ENCODE measurements around the gene SHLD1.

The SHLD1 gene

GRCh38 chr20:5862703-5863039 lies 112.5 kb downstream of the SHLD1 start:
- no peak for DNase-seq

DNA sequence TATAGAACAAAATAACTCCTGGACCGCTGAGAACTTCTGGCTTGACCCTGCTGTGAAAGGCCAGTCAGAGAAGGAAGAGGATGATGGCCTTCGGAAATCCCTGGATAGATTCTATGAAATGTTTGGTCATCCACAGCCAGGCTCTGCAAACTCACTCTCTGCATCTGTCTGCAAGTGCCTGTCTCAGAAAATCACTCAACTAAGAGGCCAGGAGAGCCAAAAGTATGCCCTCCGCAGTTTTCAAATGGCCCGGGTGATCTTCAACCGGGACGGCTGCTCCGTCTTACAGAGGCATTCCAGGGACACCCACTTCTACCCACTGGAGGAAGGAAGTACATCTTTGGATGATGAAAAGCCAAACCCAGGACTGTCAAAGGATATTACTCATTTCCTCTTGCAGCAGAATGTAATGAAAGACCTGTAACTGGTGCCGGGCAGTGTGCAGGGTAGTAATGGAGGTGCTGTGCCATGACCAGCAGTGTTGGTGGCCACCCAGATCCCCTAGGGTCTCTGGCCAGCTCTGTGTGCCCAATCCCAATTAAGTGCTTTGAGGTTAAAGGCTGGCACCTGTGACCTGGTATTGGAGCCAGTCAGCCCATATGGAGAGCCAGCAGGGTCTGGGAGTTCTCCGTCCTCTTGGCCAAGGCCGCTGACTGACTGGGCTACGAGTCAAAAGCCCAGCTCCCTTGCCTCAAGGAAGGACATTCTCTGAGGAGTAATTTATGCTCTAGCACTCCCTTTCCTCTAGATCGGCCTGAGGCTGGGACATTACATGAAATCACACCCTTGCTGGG lies 113.0 kb downstream of the SHLD1 start:
- DNase-seq, result no peak

DNA sequence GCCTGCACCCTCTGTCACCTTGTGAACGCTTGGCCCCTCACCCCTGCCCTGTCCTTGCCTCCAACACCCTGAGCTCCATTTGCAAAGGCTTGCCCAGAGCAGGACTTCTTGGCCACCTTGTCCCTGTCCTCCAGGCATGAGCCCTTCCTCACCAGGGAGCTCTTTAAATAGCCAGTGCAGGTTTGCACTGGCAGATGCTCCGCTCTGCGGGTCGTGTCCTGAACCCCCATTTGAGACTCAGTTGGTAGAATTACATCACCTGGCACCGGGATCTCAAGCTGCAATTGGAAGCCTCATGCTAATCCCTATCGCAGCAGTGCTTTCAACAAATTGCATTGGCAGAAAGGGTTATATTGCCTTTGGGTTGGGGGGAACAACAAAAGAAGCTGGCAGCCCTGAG lies 114.2 kb downstream of the SHLD1 start:
- no peak for DNase-seq

- DNase-seq, result no peak
These were observed 114.8 kb downstream of the SHLD1 start for GRCh38 chr20:5864873-5865587.

DNA sequence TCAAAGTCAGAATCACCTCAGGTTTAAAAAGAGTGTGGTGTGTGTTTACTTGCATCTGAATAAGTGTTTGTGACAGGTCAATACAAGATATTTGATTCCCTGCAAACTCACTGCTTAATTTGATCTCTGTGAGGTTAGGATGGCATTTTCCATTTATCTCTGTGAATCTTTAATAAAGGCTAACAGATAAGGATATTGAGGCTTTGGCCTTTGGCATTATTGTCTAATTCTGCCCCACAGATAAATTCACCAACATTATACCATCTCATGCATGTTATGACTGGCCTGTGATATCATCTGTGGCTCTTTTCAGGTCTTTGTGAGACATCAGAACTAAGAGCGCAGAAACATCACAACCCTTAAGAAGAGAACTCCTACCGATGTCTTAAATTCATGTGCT lies 115.4 kb downstream of the SHLD1 start:
- DNase-seq, result no peak

GRCh38 chr20:5870568-5870981 lies 120.4 kb downstream of the SHLD1 start:
- DNase-seq, result no peak

- DNase-seq, result no peak
These were observed 121.5 kb downstream of the SHLD1 start for GRCh38 chr20:5871459-5872410.

GRCh38 chr20:5877128-5877527 lies 126.9 kb downstream of the SHLD1 start:
- no peak for DNase-seq

- DNase-seq, result no peak
These were observed 130.1 kb downstream of the SHLD1 start for GRCh38 chr20:5880326-5880725.

DNA sequence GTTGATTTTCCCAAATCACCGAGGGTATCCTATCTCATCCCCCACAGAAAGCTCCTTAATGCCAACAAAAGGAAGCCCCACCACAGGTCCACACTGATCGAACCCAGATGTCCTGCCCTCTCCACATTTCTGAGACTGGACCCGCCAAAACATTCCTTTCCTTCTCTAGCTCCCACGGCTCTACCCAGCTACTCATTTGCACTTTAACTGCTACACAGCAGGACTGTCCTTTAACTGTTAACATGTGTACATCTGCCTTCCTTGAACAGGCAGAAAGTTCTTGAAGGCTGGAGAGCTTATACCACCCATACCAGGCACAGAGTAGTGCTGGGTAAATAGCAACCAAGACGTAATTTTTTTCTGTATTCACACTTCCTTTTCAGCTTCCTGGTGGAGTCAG lies 131.5 kb downstream of the SHLD1 start:
- no peak for DNase-seq

GRCh38 chr20:5882166-5882565 lies 132.0 kb downstream of the SHLD1 start:
- DNase-seq, result no peak

DNA sequence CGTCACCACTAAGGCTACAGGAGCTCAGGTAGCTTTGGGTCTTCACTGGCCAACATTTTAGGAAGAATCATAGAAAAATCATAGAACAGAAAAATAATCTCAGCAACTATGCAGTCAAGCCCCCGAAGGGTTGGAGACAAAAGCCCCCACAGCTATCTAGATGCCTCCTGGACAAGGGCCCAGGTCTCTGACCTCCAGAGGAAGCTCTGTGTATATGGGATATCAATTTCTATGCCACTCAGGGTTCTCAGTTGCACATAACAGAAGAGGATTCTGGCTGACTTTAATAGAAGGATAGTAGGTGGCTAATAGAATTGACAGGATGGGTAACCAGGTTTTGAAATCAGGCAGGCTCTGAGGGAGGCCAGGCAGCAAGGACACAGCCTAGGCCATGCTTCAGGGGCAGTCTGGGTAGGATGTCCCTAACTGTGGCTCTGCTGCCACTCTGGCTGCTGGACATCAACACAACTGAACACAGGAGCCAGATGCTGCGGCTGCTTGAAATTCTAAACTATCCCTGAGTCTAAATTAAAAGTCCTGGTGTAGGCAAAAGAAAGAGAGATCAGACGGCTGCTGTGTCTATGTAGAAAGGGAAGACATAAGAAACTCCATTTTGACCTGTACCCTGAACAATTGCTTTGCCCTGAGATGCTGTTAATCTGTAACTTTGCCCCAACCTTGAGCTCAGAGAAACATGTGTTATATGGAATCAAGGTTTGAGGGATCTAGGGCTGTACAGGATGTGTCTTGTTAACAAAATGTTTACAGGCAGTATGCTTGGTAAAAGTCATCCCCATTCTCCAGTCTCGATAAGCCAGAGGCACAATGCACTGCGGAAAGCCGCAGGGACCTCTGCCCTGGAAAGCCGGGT lies 134.5 kb downstream of the SHLD1 start:
- no peak for DNase-seq

DNA sequence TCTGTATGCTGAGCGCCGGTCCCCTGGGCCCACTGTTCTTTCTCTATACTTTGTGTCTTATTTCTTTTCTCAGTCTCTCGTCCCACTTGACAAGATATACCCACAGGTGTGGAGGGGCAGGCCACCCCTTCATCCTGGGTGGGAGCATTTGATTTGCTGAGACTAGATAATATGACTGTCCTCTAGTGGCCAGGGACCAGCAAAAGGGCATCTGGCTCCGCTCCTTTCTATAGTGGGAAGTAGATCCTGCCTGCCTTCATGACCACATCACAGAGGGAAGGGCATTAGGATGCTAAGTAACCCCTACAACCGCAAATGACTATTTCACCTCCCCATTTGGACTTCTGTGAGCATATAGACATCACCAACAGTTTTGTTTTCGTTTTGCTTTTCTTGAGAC lies 135.7 kb downstream of the SHLD1 start:
- no peak for DNase-seq

GRCh38 chr20:5886788-5887187 lies 136.6 kb downstream of the SHLD1 start:
- DNase-seq, result no peak

GRCh38 chr20:5887386-5887785 lies 137.2 kb downstream of the SHLD1 start:
- no peak for DNase-seq

DNA sequence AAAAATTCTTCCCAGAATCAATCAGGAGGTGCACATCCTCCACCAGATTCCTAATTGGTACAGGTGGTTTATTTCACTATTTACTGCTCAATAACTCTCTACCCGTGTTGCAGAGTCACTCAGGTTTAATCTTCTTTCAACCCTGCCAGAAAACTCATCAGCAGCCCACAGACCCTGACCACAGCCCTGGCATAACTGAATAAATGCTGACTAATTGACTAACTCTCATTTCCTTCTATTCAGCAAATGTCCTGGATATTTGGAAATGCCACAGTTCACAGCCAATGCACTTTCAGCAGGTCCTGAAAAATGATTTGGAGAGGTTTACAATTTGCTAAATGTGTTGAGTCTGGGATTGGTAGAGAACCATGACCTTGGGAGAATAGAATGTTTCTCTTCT lies 137.8 kb downstream of the SHLD1 start:
- DNase-seq, result no peak

DNA sequence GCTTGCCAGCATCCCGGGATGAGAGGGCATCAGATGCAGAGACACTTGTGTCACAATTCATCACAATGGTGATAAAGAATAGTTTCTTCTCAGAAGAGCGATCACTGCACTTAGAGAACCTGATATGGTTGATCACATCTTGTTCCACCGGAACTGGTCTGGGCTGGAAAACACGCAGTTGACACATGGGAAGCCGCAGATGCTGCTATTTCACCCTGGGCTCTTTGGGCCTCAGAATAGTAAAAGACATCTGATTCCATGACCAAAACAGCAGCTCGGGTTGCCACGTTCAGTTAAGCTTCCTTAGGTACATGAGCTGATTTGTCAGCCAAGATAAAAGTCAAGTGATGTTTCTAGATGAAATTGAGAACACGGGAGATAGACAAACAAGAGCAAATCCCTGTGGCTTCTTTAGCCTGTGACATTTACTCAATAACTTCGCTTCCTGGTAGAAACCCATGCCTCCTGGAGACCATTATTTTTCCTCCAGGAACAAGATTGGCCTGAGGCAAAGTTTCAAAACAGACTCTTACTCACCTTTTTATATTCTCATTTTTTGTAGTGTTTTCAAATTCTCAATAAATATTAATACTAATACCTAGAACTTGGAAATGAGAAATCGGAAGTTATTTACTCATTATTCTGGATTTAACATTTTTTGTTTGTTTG lies 140.7 kb downstream of the SHLD1 start:
- DNase-seq, result no peak

- no peak for DNase-seq
These were observed 142.9 kb downstream of the SHLD1 start for GRCh38 chr20:5893052-5893451.

DNA sequence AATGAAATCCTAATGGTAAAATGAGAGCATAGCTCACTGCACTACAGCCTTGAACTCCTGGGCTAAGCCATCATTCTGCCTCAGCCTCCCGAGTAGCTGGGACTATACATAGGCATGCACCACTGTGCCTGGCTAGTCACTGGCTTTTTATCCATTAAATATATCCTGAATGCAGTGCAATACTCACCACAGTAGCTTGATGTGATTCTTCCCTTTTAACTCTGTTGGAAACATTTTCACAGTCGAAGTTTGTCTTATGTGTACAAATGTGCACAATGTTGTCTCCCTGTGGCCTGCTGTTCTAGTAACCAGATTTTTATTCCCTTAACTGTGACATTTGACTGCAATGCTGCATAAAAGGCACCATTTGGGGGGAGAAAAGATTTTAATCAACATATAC lies 143.4 kb downstream of the SHLD1 start:
- no peak for DNase-seq

GRCh38 chr20:5895626-5896025 lies 145.4 kb downstream of the SHLD1 start:
- DNase-seq, result no peak

- no peak for DNase-seq
These were observed 149.2 kb downstream of the SHLD1 start for GRCh38 chr20:5899444-5899843.

- DNase-seq, result no peak
These were observed 150.7 kb downstream of the SHLD1 start for GRCh38 chr20:5900908-5901307.

Data from activated T-cell treated with anti-CD3 and anti-CD28 coated beads, Interleukin-2, amount 50 U/mL, for 1 hour (primary cell).